SK-N-MC (cell line): ENCODE data around the gene HEBP1.

ENCODE experiments used
- EZH2 ChIP-seq: fragments of 200-600 bp; sonication (generic); IDR thresholded peaks from one replicate; pipeline ENCODE4 v1.6.1; 2017; ENCODE audit warnings: antibody characterized with exemption
- FOXP2 ChIP-seq: optimal IDR thresholded peaks from 2 replicates; pipeline ENCODE3; 2011; ENCODE audit warnings: mild to moderate bottlenecking, moderate library complexity; ENCODE audit not compliant: insufficient read depth; ENCODE audit errors: extremely low read length, control extremely low read depth
- POLR2AphosphoS5 ChIP-seq: IDR thresholded peaks from 2 replicates; pipeline ENCODE4 v1.6.1; 2012; ENCODE audit warnings: mild to moderate bottlenecking, low read depth, low read length, borderline replicate concordance

- TF ChIP-seq POLR2AphosphoS5 (no peak), EZH2 (no peak), FOXP2 (no peak)
Observed at GRCh38 chr12:13002301-13003097, 2.4 kb upstream of the HEBP1 start.
